Measurements from ENCODE around the gene CHEK1.
"Not testable (repeated sequence)": the region's sequence is repeated elsewhere in the genome, so short reads cannot be mapped to it uniquely, and the experiment has no call there.

The CHEK1 gene

GRCh38 chr11:125701018-125701610, 76.2 kb downstream of the CHEK1 start:
- no peak for DNase-seq

GRCh38 chr11:125701858-125702621, 77.1 kb downstream of the CHEK1 start:
- no peak for DNase-seq

- DNase-seq: not testable (repeated sequence)
These were observed 79.7 kb downstream of the CHEK1 start for GRCh38 chr11:125704686-125705085.

GRCh38 chr11:125720781-125721180, 95.8 kb downstream of the CHEK1 start:
- no peak for DNase-seq

- DNase-seq: no peak
These were observed 99.2 kb downstream of the CHEK1 start for GRCh38 chr11:125724125-125724524.
